Sigmoid colon (tissue), 4 donors: ENCODE data around the gene NKX6-1.

Source experiments
- CTCF ChIP-seq, 4 experiments: fragments of 450-650 bp in 3 of 4; fragments of 200-600 bp in 1 of 4; IDR thresholded peaks; one replicate each; pipeline ENCODE4 v1.5.1; 2016 to 2019; ENCODE audit warnings: antibody characterized with exemption in 4 of 4, mild to moderate bottlenecking in 3 of 4, moderate library complexity in 2 of 4
- POLR2A ChIP-seq, 2 donors: fragments of 450-650 bp; IDR thresholded peaks; one replicate each; pipeline ENCODE4 v1.6.1; 2016; ENCODE audit warnings: antibody characterized with exemption in 2 of 2, mild to moderate bottlenecking in 2 of 2, moderate library complexity in 2 of 2
- POLR2AphosphoS5 ChIP-seq, 4 donors: sonication (generic); formaldehyde crosslinking; IDR thresholded peaks; one replicate each; pipeline ENCODE4 v1.6.1; 2017; ENCODE audit warnings: antibody characterized with exemption in 4 of 4

- TF ChIP-seq POLR2AphosphoS5 (IDR thresholded peaks at IDR 0.05) (no peak), CTCF (IDR thresholded peaks at IDR 0.05) (no peak), POLR2A (IDR thresholded peaks at IDR 0.05) (no peak)
These were observed 39.3 kb downstream of the NKX6-1 start for GRCh38 chr4:84459783-84460182.
